SH-SY5Y (cell line): ENCODE results near the gene METAP2.

ENCODE experiments used
- GATA2 ChIP-seq: IDR thresholded peaks from 2 replicates; pipeline ENCODE4 v1.6.1; 2011; ENCODE audit warnings: mild to moderate bottlenecking, low read depth, low read length
- GATA3 ChIP-seq: IDR thresholded peaks from 2 replicates; pipeline ENCODE4 v1.6.1; 2011; ENCODE audit warnings: low read depth, mild to moderate bottlenecking, low read length, moderate library complexity

The METAP2 gene

GRCh38 chr12:95473884-95474659 lies at the start of gene METAP2:
METAP2 (plus strand) TSS chr12:95474152; CDS start chr12:95474180, 28 bp downstream.
- TF ChIP-seq GATA3 (no peak), GATA2 (no peak)

GRCh38 chr12:95424271-95424994 lies 49.5 kb upstream of the METAP2 start:
- TF ChIP-seq GATA3 = no peak
- TF ChIP-seq GATA2 = no peak

GRCh38 chr12:95429172-95429510 lies 44.8 kb upstream of the METAP2 start:
- TF ChIP-seq GATA2 (no peak), GATA3 (no peak)

GRCh38 chr12:95431120-95431519 lies 42.8 kb upstream of the METAP2 start:
- TF ChIP-seq GATA3 = no peak
- TF ChIP-seq GATA2 = no peak

GRCh38 chr12:95435355-95435754 lies 38.6 kb upstream of the METAP2 start:
- no peak for TF ChIP-seq GATA2
- no peak for TF ChIP-seq GATA3

- TF ChIP-seq GATA3 = no peak
- no peak for TF ChIP-seq GATA2
These were observed 36.4 kb upstream of the METAP2 start for GRCh38 chr12:95437565-95437964.

GRCh38 chr12:95439461-95440230 lies 34.3 kb upstream of the METAP2 start:
- TF ChIP-seq GATA3 (no peak), GATA2 (no peak)

GRCh38 chr12:95440401-95440800 lies 33.6 kb upstream of the METAP2 start:
- TF ChIP-seq GATA2 (no peak), GATA3 (no peak)

GRCh38 chr12:95443459-95443858 lies 30.5 kb upstream of the METAP2 start:
- no peak for TF ChIP-seq GATA2

GRCh38 chr12:95445884-95446505 lies 28.0 kb upstream of the METAP2 start:
- TF ChIP-seq GATA2 (no peak), GATA3 (no peak)

GRCh38 chr12:95446506-95446900 lies 27.4 kb upstream of the METAP2 start:
- TF ChIP-seq GATA3 (no peak), GATA2 (no peak)

- TF ChIP-seq GATA3 = no peak
- TF ChIP-seq GATA2 = no peak
These were observed 15.2 kb upstream of the METAP2 start for GRCh38 chr12:95458761-95459160.

GRCh38 chr12:95459310-95459709 lies 14.6 kb upstream of the METAP2 start:
- TF ChIP-seq GATA2 (no peak), GATA3 (no peak)

GRCh38 chr12:95460105-95460504 lies 13.8 kb upstream of the METAP2 start:
- TF ChIP-seq GATA2 = no peak
- no peak for TF ChIP-seq GATA3

GRCh38 chr12:95460896-95461295 lies 13.1 kb upstream of the METAP2 start:
- TF ChIP-seq GATA3 (no peak), GATA2 (no peak)
